RKO (cell line): ENCODE results near the gene TFEB.
A peak's percentile ranks its signal among the peaks of the same experiment; 100 is the strongest.

Experiments
- DNase-seq: peaks from one replicate; pipeline ENCODE4 v3.0.0-alpha.2; 2016; ENCODE audit warnings: low spot score

The TFEB gene

GRCh38 chr6:41690541-41691330 lies 44.7 kb downstream of the TFEB start:
- DNase-seq: no peak

- DNase-seq: no peak
Observed at GRCh38 chr6:41689171-41690008, 46.0 kb downstream of the TFEB start.

- DNase-seq: no peak
Observed at GRCh38 chr6:41688256-41688965, 47.0 kb downstream of the TFEB start.

- no peak for DNase-seq
Observed at GRCh38 chr6:41687501-41688175, 47.8 kb downstream of the TFEB start.

- no peak for DNase-seq
Observed at GRCh38 chr6:41685641-41686380, 49.6 kb downstream of the TFEB start.

GRCh38 chr6:41684311-41685180 lies 50.9 kb downstream of the TFEB start:
- no peak for DNase-seq

GRCh38 chr6:41683523-41684310 lies 51.7 kb downstream of the TFEB start:
- DNase-seq: peak; percentile 75

- DNase-seq: no peak
Observed at GRCh38 chr6:41683273-41683522, 52.2 kb downstream of the TFEB start.

GRCh38 chr6:41682497-41683272 lies 52.7 kb downstream of the TFEB start:
- DNase-seq: no peak

- peak; percentile 87 for DNase-seq
Observed at GRCh38 chr6:41682056-41682477, 53.3 kb downstream of the TFEB start.

GRCh38 chr6:41680182-41680965 lies 55.0 kb downstream of the TFEB start:
- no peak for DNase-seq

- no peak for DNase-seq
Observed at GRCh38 chr6:41679696-41680095, 55.7 kb downstream of the TFEB start.

- DNase-seq: no peak
Observed at GRCh38 chr6:41678511-41679084, 56.8 kb downstream of the TFEB start.

GRCh38 chr6:41677124-41677921 lies 58.1 kb downstream of the TFEB start:
- DNase-seq: no peak

GRCh38 chr6:41676431-41676830 lies 59.0 kb downstream of the TFEB start:
- DNase-seq: no peak

GRCh38 chr6:41675992-41676391 lies 59.4 kb downstream of the TFEB start:
- no peak for DNase-seq

GRCh38 chr6:41675176-41675775 lies 60.1 kb downstream of the TFEB start:
- DNase-seq: no peak
